Erythroblast (primary cell): ENCODE results near the gene TENM4.

Experiments used
- DNase-seq, 2 experiments: peaks; one replicate each; lab custom pipeline; 2025; lab: John Stamatoyannopoulos, UW
- GATA1 ChIP-seq: IDR thresholded peaks from 2 replicates; pipeline ENCODE4 v1.6.1; 2011; ENCODE audit warnings: low read depth, mild to moderate bottlenecking, control low read depth, low read length, moderate library complexity
- POLR2A ChIP-seq: IDR thresholded peaks from 2 replicates; pipeline ENCODE4 v1.6.1; 2011; ENCODE audit warnings: mild to moderate bottlenecking, low read length

Gene TENM4

GRCh38 chr11:79325851-79326250 is 115.0 kb downstream of the TENM4 start:
- no peak for DNase-seq
- TF ChIP-seq POLR2A (no peak), GATA1 (no peak)

GRCh38 chr11:79321263-79321662 is 119.6 kb downstream of the TENM4 start:
- no peak for DNase-seq
- TF ChIP-seq POLR2A (no peak), GATA1 (no peak)

- no peak for TF ChIP-seq POLR2A
- TF ChIP-seq GATA1: no peak
- no peak for DNase-seq
These were observed 125.7 kb downstream of the TENM4 start for GRCh38 chr11:79314906-79315689.

DNA sequence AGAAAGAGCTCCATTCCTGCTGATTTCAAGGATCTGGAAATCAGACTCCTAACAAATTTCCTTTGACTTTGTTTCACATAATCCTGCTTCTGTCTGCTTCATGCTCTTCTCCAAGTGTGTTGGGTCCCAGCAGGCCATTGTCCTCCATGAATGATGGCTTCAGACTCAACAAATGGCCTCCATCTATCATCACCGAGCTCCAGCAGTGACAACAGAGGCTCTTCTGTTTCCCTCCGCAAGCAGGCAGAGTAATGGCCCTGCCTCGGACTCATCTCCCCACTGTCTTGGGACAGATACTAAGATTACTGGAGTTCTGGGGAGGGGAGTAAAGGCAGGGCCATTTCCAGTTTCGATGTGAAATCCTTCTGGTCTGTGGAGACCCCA is 127.3 kb downstream of the TENM4 start:
- DNase-seq: no peak
- TF ChIP-seq POLR2A (no peak), GATA1 (no peak)

DNA sequence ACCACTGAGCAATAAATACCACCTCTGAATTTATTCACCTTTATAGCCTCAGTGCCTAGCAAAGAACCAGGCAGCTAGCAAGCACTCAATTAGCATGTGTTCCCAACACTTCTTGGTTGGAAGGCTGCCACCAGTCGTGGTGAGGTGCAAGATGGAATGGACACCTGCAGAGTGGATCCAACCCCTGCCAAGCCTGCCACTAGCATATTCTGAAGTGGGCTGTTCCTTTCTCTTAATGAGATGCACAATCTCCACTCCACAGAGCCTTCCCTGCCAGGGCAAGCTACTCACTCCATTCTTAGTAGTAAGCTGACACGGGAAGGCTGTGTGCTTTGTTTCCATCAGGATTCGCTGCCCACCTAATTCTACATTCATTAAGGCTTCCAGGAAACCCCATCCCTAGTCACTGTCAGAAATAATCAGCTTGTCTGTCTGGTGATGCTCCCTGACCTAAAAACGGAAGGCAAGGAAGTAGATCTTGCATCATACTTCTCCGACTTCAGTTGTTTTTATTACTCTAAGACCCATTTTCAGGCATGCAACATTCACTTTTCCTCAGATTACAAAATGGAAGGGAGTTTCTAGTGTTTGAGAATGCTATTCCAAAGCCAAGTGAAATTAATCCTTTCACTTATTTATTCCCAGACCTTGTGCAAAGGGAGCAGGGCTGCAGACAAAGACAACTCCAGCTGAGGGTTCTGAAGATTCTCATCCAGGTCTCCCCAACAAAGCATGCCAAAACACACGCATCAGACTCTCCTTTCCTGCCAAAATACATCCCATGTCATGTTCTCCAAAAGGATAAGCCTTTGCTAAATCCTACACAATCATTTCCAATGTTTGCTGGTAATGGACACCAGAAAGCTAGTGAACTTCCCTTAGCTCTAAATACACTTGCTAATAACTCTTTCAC is 128.0 kb downstream of the TENM4 start:
- TF ChIP-seq POLR2A: no peak
- TF ChIP-seq GATA1: no peak
- no peak for DNase-seq

- no peak for DNase-seq
- no peak for TF ChIP-seq POLR2A
- TF ChIP-seq GATA1: no peak
These were observed 129.4 kb downstream of the TENM4 start for GRCh38 chr11:79311461-79311860.

- TF ChIP-seq POLR2A: no peak
- no peak for TF ChIP-seq GATA1
- DNase-seq: no peak
These were observed 131.4 kb downstream of the TENM4 start for GRCh38 chr11:79309407-79309806.

DNA sequence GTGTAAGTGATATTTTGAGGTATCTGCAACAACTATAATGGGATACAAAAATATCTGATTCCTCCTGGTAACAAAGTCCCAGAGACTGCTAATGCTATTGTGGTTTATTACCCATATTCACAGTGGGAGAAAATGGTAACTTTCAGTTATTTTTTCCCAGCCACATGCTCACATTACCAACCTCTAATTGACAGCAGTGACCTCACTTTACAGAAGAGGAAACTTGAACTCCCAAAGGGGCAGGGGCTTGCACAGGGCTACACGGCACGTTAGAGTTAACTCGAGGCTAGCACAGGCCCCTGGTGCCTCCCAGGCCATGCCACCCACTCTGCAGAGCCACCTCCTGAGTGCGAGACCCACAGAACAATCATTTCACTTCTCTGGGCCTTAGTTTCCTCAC is 132.4 kb downstream of the TENM4 start:
- no peak for TF ChIP-seq GATA1
- no peak for TF ChIP-seq POLR2A
- no peak for DNase-seq

DNA sequence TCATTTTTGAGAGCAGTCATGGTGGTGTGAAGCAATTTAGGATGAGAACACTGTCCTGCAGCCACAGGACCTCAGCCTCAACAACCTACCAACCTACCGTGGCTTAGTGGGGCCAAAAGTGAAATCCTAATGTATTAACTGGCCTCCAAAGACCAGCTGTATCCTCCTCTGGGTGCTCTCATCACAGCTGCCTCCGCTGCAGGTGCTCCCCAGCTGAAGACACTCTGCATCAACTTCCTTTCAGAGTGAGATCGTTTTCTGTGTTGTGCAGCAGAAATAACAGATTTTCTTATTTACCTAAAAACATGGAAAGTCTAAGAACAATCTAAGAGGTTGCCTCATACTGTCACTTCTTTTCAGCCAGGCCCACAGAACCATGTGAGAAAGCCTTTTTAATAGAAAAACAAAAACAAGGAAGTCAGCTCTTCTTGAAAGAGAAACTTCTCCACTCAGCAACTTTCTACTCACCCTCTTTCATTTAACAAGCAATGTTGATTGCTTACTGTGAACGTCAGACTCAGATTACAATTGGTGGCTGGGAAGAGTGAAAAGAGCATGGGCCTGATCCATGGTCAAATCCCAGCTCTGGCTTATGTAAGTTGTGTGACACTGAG is 136.1 kb downstream of the TENM4 start:
- TF ChIP-seq GATA1 (no peak), POLR2A (no peak)
- DNase-seq: no peak

- TF ChIP-seq POLR2A: no peak
- no peak for TF ChIP-seq GATA1
- no peak for DNase-seq
These were observed 144.7 kb downstream of the TENM4 start for GRCh38 chr11:79296141-79296540.

- DNase-seq: no peak
- TF ChIP-seq POLR2A: no peak
- no peak for TF ChIP-seq GATA1
These were observed 145.7 kb downstream of the TENM4 start for GRCh38 chr11:79294845-79295731.

GRCh38 chr11:79291948-79292347 is 148.9 kb downstream of the TENM4 start:
- DNase-seq: no peak
- TF ChIP-seq POLR2A: no peak
- TF ChIP-seq GATA1: no peak

- TF ChIP-seq GATA1: no peak
- TF ChIP-seq POLR2A: no peak
- no peak for DNase-seq
These were observed 150.1 kb downstream of the TENM4 start for GRCh38 chr11:79290761-79291160.

DNA sequence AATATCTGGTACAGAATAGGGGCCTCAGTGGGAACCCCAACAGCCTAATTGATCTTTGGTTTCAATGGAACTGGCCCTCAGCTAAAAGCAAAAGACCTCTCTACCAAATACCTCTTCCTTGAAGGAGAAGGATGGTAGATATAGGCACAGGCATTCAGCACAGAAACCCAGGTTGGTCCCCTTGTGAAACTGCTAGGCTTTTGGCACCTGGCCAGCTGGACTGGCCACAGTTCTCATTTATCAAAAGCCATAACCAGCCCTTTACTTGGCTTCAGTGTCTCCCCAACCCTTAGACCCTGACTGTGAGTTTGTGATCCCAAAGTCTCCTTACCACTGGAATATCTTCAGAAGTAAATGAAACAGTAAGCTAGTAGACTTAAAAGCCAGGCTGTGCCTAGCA is 152.9 kb downstream of the TENM4 start:
- TF ChIP-seq GATA1 (no peak), POLR2A (no peak)
- no peak for DNase-seq
